Stimulated activated CD4-positive, alpha-beta T cell treated with anti-CD3 and anti-CD28 coated beads, Interleukin-2, amount 100 ng/mL, for 24 hours (primary cell): ENCODE results near the gene TRAPPC5.
A peak's percentile ranks its signal among the peaks of the same experiment; 100 is the strongest.

Source experiments
- DNase-seq, 2 donors: peaks; one replicate each; pipeline ENCODE4 v3.0.0-alpha.2; 2020

TRAPPC5 gene

DNA sequence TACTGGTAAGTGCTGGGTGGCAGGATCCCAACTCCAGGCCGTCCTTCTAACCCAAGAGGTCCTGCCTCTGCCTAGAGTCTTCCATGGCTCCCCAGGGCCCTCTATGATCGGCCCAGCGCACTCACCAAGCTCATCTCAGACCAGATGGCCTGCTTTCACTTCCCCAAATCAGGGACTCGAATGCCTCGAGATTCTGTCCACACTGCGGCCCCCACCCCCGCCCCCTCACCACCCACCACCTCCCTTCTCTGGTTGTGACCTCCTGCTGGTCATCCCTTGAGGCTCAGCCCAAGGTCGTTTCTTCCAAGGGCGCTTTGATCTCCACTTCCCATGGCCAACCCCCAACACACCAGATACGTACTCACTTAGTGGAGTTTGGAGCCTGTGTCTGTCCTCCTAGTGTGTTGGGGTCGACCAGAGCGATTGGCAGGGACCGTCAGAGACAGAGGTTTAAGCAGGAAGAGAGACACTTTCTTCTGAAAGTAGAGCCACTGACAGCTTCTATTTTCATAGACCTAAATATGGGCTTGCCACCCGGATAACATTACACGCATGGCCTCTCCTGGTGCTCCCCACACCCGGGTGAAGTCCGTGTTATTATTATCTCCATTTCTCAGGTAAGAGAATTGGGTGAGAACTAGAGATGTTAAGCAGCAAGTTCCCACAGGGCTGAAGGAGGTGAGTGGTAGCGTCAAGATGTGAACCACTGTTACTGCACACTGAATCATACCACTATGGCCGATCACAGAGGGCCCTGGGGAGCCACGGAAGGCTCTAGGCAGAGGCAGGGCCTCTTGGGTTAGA, 21.2 kb downstream of the TRAPPC5 start, which contains the start of gene FCER2:
FCER2 (minus strand) TSS at position 478 of the 804 bp plus-strand sequence. CDS start 2,371 bp downstream, outside the sequence.
- DNase-seq = no peak

DNA sequence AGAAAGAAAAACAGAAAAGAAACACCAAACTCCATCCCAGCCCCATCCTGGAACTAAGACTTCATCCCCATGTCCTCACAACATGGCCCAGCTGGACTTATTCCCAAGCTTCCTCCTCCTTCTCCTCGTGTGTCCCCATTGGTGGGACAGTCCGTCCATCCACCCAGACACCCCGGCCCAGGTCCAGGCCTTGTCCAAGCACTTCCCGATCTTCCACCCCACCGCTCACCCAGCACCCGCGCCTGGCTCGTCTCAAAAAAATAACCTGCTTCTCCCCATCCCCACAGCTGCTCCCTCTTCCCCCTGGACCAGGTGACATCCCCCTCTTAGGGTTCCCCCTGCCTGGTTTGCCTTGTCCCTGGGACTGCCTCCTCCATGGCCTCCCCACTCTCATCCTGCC, 22.7 kb downstream of the TRAPPC5 start:
- DNase-seq = no peak

DNA sequence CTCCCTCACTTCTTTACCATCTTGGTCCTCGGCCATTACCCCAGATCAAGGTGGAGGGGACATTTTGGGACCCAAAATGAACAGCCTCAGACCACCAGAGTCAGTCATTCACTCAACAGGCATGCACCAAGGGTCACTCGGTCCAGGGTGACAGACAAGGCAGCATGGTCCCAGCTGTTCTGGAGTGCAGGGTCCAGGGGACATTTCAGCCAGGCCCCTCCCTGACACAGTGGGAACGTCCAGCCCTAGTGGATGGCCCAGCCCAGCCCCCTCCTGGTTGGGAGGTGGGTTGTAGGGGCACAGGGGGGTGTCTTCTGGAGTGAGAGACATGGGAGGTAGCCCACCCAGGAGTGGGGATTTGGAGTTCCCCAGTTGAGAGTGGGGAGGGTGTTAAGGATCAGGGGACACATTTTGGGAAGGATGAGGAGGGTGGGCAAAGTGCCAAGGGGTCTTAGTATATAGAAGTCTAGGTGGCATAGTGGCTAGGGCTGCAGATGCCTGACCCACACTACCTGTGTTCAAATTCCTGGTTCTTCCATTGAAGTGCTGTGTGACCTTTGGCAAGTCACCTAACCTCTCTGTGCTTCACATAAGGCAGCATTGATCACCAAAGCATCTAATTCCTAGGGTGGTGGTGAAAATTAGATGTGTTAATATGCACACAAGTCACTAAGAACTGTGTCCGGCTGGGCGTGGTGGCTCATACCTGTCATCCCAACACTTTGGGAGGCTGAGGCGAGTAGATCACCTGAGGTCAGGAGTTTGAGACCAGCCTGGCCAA, 23.8 kb downstream of the TRAPPC5 start:
- no peak for DNase-seq

DNA sequence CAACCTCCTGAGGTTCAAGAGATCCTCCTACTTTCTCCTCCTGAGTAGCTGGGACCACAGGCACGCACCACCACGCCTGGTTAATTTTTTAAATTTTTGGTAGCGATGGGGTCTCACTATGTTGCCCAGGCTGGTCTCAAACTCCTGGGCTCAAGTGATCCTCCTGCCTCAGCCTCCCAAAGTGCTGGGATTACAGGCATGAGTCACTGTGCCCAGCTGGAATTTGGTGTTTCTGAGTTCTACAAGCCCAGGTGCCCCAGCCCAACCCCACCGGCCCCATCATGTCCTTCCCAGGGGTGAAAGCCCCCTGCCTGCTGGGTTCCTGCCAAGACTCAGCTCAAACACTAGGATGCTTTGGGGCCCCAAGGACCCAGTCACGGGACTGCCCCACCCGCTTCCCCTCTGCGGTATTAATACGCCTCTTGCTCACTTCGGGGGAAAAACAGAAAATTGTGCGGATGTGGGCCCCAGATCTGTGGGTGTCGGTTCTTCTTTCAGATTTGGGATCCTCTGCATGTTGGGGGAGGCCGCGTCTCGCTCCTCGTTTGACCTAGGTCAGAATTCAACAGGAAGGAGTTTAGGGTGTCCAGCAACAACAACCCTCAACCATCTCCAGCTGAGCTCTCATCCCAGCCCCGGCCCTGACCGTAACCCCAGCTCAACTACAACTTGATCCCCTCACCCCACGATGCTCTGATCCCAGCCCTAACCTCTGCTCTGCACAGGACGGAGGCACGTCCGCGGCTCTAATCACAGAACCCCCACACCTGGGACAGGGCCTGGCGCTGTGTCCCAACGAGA, 25.0 kb downstream of the TRAPPC5 start:
- DNase-seq = peak; percentile 78 to 80

DNA sequence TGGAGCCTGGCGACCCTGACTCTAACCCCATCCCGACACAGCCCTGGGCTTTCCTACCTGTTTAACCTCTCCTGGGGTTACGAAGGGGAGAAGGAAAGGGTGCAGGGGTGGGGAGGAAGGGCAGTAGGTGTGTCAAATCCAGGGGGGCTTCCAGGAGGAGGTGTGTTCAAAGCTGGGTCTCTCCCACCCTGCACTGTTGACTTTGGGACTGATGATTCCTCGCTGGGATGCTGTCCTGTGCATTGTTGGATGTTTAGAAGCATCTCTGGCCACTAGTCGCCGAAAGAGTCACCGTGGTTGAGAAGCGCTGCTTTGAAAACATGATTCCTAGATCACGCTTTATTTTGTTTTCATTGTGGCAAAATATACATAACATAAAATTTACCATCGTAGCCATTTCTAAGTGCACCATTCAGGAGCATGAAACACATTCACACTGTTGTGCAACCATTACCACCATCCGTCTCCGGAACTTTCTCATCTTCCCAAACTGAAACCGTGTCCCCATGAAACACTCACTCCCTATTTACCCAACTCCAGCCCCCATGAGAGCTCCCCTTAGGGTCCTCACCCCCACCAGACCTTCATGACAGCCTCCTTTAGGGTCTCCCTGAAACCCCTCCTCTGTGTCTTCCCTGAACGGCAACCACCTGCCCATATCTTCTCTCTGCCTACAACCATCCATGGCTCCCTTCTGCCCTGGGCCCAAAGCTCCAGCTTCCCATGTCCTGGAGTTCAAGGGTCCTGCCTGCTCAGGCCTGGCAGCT, 25.7 kb downstream of the TRAPPC5 start:
- no peak for DNase-seq

DNA sequence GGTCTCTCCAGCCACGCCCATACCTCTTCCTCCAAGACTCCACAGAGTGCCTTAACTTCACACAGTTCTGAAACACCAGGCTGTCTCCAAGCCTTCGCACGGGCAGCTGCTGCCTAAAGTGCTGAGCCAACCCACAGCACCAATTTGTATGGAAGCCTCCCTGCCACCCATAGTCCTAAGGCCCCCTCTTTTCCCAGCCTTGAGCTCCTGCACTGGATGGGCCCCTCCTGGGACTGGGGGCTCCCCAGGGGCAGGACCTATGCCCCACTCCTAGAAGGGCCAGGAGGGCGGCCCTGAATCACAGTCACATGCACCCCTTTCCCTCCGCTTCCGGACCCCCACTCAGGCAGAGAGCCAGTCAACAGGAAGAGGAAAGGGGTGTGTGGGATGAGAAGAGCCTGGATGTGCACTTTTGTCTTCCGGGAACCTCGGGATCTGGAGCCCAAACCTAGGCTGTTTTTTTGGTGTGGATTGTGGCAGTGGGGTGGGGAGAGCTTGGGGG, 26.4 kb downstream of the TRAPPC5 start:
- DNase-seq = no peak

DNA sequence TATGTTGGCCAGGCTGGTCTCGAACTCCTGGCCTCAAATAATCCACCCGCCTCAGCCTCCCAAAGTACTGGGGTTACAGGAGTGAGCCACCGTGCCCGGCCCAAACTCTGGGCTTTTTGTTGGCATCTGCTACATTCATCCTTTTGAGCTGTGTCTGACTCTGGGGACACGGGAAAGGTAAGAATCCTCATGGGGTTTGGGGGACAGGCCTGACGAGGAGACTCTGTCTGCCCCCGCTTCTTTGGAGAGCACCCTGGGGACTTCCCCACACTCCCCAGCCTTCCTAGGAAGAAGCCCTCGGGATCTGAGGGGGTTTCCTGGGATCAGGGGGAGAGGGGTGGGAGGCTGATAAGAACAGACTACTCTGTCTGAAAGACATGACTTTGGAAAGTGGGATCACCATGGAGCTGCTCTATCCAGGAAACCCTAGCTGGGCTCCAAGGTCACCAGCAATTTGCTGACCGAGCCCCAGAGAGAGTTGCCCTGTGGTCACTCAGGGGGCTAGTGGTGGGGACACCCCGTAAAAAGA, 29.4 kb downstream of the TRAPPC5 start:
- no peak for DNase-seq

DNA sequence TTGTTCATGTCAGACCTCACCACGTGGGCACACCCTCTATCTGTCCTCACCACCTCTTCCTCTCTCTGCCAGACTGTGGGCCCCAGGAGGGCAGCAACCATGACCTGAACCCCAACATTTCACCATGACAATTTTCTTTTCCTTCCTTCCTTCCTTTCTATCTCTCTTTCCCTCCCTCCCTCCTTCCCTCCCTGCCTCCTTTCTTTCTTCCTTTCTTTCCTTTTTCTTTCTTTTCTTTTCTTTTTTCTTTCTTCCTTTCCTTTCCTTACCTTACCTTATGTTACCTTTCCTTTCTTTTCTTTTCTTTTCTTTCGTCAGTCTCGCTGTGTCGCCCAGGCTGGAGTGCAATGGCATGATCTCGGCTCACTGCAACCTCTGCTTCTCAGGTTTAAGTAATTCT, 30.0 kb downstream of the TRAPPC5 start:
- no peak for DNase-seq

DNA sequence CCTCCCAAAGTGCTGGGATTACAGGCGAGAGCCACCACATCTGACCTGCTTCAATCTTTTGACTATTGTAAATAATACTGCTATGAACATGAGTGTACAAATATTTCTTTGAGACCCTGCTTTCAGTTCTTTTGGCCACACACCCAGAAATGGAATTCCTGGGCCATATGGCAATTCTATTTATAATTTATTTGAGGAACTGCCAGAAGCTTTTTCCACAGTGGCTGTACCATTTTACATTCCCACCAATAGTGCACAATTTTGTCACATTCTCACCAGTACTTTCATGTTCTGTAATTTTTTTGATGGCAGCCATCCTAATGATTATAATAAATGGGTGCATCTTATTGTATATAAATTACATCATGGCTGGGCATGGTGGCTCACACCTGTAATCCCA, 35.0 kb downstream of the TRAPPC5 start:
- no peak for DNase-seq

DNA sequence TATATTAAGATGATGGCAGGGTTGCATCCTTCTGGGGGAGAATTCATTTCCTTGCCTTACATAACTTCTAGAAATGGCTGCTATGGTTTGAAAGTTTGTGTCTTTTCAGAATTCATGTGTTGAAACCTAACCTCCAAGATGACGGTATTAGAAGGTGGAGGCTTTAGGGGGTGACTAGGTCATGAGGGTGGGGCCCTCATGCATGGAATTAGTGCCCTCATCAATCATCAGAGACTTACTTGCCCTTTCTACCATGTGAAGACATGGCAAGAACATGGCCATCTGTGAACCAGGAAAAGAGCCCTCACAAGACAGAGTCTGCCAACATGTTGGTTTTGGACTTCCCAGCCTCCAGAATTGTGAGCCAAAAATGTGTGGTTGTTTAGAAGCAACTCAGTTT, 36.1 kb downstream of the TRAPPC5 start:
- DNase-seq = no peak

DNA sequence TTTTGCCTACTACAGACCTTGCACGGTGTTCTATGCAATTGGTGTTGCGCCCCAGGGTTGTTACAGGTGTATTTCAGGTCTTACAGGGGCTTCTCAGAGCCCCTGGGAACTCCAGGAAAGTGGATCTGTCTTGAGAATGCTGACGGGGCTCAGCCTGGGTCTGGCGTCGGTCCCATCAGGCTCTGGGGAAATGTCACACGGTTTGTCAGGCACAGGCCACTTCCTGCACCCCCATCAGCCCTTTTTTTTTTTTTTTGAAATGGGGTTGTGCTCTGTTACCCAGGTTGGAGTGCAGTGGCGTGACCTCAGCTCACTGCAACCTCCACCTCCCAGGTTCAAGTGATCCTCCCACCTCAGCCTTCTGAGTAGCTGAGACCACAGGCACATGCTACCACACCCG, 38.0 kb downstream of the TRAPPC5 start:
- no peak for DNase-seq

DNA sequence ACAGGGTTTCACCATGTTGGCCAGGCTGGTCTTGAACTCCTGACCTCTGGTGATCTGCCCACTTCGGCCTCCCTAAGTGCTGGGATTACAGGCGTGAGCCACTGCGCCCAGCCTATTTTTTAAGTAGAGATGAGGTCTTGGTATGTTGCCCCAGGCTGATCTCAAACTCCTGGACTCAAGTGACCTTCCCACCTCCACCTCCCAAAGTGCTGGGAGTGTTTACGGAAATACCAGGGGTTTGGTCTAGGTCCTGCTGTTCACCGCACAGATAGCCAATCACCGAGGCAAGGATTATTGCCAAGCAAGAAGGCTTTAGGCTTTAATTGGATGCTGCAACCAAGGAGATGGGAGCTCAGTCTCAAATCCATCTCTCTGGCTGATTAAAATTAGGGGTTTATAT, 39.7 kb downstream of the TRAPPC5 start:
- no peak for DNase-seq

DNA sequence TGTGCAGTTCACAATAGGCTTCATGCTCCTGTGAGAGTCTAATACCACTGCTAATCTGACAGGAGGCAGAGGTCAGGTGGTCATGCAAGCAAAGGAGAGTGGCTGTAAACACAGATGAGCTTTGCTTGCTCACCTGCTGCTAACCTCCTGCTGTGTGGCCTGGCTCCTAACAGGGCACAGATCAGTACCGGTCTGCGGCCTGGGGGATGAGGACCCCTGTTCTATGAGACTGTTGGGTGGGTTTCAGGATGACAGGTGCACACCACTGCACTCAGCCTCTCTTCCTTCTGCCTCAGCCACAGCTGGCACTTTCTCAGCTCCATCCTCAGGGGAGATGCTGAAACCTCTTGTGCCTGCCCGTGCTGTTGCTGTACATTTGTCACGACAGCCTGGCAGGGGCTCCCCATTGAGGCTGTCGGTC, 41.6 kb downstream of the TRAPPC5 start:
- no peak for DNase-seq

DNA sequence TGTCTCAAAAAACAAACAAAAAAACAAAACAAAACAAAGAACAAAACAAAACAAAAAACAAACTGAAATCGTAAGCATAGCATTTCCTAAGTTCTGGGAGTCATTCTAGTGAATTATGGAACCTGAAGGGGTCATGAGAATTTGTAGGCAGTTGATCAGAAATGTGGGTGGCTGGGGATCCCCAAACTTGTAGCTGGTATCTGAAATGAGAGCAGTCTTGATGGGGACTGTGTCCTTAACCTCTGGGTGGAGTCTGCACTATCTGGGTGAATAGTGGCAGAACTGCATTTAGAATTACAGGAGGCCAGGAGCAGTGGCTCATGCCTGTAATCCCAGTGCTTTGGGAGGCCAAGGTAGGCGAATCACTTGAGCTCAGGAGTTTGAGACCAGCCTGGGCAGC, 45.2 kb downstream of the TRAPPC5 start:
- no peak for DNase-seq

DNA sequence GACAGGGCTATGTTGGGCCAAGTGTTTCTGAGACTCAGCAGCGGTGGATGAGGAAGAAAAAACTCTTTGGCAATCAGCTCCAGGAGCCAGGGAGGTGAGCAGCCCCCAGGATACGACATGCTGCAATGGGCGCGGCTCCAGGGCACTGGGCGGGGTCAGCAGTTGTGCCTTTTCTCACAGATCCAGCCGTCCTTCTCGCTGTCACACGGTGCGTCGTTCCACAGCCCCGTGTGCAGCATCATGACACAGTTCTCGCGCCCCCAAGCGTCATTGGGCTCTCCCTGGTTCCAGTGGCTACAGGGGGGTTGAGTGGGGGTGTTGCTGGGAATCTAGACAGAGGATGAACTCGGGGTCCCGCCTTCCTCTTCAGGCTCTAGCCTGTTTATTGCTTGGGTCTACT, 48.6 kb downstream of the TRAPPC5 start:
- peak in 1 of 2 donors; percentile 21 for DNase-seq

DNA sequence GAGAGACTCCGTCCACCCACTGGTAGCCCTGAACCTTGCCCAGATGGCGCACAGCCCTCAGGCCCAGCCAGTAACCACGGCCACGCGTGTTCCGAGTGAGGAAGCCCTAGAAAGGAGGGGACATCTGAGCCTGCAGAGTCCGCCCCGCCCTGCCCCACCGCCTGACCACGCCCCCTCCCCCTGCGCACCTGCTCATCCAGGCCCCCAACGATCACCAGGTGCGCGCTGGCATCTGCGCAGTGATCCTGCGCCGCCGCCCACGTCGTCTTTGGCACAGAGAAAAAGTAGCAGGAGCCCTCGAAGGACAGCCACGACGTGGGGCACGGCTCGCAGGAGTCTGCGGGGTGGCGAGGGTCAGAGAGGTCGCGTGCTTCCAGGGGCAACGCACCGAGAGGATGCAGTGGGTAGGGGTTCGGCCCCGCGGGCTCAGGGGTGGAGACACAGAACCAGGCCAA, 49.2 kb downstream of the TRAPPC5 start:
- DNase-seq = peak in 1 of 2 donors; percentile 11

DNA sequence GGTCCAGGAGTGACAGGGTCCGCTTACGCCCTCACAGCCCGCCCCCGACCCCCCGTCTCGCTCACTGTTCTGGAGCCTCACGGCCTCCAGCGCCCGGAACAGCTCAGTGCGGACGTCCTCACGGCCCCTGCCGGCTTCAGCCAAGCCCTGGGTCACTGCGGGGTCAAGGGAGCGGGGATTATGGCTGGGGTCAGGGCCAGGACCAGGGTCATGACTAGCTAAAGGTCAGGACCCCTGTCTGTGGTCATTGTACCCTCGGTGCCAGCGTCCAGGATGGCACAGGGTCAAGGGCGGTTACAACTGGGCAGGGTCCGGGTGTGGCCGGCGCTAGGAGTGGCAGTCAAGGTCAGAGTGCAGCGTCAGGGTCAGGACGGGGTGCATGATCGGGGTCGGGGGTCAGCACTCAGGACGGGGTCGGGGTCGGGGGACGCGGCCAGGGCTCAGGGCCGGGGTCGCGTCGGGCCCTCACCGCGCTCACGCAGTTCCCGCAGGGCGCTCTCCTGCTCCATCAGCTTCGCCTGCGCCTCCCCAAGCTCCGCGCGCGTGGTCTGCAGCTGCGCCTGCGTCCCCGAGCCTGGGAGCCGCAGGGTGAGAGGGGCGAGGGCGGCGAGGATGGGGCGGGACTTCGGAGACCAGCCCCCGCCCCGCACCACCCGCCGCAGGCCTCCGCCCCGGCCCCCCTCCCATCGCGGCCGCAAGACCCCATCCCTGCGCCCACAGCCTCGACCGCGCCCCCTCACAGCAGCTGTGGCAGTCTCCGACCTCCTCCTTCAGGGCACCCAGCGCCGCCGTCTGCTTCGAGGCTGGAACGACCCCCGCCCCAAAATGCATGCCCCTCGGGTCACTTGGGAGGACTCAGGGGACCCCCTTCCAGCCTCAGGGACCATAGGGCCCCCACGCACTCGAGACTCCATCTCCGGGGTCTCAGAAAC, 49.9 kb downstream of the TRAPPC5 start:
- no peak for DNase-seq

DNA sequence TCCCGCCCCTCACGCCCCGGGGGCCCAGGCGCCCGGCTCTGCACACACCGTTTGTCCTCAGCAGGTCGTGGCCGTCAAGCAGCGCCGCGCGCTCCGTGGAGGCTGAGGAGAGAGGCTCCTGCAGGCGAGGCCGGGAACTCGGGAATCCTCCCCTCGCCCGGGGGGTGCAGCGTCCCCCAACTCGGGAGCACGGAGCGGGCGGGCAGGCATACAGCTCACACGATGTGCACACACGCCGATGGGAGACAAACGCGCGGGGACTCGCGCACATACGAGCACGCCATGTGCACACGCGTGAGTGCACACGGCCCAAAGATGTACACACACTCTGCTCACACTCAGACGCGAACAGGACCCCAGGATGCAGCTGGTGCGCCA, 50.6 kb downstream of the TRAPPC5 start:
- no peak for DNase-seq

DNA sequence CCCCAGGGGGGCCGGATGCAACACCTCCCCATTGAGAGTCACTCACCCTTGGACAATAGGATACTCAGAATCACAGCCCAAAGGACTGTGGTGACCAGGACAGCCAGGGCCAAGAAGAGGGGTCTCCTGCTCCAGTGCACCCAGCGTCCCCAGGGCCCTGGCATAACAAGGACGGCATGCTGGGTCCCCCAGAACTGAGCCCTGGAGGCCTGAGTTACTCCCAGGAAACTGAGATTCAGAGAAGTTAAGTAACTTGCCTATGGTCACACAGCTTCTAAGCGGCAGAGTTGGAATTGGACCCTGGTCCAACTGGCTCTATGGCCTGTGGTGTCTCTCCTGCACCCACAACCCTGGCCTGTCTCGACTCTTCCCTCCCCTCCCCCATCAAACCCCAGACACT, 51.0 kb downstream of the TRAPPC5 start:
- no peak for DNase-seq

DNA sequence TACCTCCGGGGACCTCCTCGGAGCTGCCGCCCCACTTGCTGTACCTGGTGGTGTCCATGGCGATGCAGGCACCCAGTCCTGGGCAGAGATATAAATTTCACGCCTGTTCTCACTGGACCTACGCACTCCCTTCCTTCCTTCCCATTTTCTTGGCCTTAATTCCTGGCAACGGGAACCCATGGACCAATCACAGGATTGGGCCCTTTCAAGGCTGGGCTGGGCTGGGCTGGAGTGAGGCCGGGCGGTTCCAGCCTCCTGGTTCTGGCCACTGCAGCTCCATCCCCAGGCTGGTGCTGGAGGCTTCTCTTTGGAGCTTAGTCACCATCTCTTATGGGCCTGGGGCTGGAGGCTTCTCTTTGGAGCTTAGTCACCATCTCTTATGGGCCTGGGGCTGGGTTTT, 51.4 kb downstream of the TRAPPC5 start, which contains the start of gene CLEC4G:
CLEC4G (minus strand) TSS at position 66 of the 400 bp plus-strand sequence; CDS start at position 58, 8 bp downstream.
- no peak for DNase-seq

DNA sequence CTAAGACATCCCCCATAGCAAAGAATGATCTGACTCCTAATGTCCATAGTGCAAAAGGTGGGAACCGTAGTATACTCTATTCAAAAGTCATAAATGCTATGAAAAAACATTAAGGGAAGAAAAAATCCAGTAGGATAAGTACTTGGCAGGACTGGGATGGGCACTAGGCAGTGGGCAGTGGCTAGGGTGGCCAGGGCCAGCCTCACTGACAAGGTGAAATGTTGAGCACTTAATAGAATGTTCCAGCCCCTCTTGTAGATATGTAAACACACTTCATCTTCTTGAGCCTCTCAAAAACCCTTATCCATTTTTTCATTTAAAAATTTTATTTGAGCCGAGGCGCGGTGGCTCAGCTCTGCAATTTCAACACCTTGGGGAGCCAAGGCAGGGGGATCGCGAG, 52.7 kb downstream of the TRAPPC5 start:
- no peak for DNase-seq
